Measurements from ENCODE around the gene PRXL2B.

PRXL2B gene

DNA sequence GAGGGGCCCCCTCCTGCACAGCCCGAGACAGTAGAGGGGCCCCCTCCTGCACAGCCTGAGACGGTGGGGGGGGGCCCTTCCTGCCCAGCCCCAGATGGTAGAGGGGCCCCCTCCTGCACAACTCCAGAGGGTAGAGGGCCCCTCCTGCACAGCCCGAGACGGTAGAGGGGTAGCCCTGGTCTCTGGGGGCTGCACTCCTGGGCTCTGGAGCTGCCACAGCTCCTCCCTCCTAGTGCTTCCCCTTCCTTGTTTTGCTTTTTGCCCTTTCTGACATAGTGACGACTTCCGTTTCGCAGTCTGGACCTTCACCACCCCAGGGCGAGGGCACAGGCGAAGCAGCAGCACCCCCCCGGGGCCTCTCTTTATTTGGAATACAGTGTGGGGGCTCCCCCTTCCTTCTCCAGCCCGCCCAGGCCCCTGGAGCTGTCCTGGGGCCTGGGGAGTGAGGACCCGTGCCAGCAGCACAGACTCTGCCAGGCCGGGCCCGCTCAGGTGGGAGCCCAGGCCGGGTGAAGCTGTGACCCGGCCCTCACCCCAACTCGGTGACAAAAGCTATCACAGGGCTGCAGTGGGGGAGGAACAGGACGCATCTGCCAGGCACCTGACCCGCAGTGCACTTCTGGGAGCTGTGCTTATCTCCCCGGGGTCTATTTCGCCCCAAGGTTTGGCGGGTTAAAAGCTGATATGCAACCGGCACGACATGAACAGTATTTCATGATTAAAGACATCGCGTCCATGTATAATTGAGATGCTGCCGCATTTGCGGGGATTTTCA, 1.1 kb upstream of the PRXL2B start:
- TF ChIP-seq SP1 (IDR thresholded peaks at IDR 0.05) (no peak), ZNF384 (IDR thresholded peaks at IDR 0.05) (no peak), ELF4 (IDR thresholded peaks at IDR 0.05) (no peak), NFRKB (IDR thresholded peaks at IDR 0.05) (no peak), L3MBTL2 (conservative IDR thresholded peaks at IDR 0.05) (0 out of 2 replicates have a peak, but pooled peaks have one; percentile 20)
- ChIA-PET POLR2A (interaction anchor here (0.6 to 1.9 kb wide), 17 partner anchors 9 to 194 kb away, joined by 3 to 5 read pairs (median 3); partner anchors contain the start of genes MORN1, PANK4, RER1 and TNFRSF14), CTCF (interaction anchor here (0.6 kb wide), 1 partner anchor 1200 kb away, joined by 3 read pairs; no protein-coding TSS in a partner anchor)
- peak; percentile 25 for DNase-seq (ENCODE audit: extremely low spot score)

DNA sequence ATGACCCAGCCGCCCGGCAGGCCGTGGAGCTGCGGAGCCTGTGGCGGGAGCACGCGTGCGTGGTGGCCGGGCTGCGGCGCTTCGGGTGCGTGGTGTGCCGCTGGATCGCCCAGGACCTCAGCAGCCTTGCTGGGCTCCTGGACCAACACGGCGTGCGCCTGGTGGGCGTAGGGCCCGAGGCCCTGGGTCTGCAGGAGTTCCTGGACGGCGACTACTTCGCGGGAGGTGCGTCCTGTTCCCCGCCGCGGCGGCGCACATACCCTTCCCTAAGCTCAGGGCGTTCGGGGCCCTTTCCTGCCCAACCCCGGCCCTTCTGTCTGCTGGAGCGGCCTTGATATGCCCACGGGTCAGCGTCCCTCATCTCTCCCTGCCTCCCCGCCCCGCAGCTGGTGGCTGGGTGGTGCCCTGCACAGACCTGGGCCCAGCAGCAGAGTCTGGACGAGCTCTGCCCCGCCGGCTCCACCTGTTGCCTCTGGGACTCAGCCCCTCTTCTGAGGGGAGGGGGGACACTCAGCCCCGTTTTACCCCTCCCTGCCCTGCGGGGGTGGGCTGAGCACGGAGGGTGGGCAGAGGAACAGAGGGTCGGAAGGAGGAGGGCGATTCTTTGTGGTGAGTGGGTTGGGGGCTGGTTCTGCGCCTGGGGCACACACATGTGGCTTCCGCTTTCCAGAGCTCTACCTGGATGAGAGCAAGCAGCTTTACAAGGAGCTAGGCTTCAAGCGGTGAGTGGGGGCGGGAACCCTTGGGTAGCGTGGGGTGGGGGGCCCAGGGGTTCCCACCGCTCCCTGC, 688 bp downstream of the PRXL2B start:
- POLR2A ChIA-PET = interaction anchor here (1.2 kb wide), 1 partner anchor 42 kb away, joined by 3 read pairs; no protein-coding TSS in a partner anchor
- CTCF ChIA-PET = no interaction called here
- no peak for TF ChIP-seq FOXK2 (IDR thresholded peaks at IDR 0.05)
- no peak for TF ChIP-seq FOXM1 (IDR thresholded peaks at IDR 0.05; ENCODE audit: borderline replicate concordance)
- TF ChIP-seq LEF1 (IDR thresholded peaks at IDR 0.05; ENCODE audit: borderline replicate concordance) = no peak
- TF ChIP-seq L3MBTL2 (conservative IDR thresholded peaks at IDR 0.05) = no peak
- TF ChIP-seq FOXA1 (IDR thresholded peaks at IDR 0.05) = no peak
- TF ChIP-seq BHLHE40 (IDR thresholded peaks at IDR 0.05; ENCODE audit: borderline replicate concordance) = no peak
- no peak for TF ChIP-seq HDGF (IDR thresholded peaks at IDR 0.05; ENCODE audit: borderline replicate concordance)
- no peak for TF ChIP-seq TARDBP (IDR thresholded peaks at IDR 0.05)
- no peak for TF ChIP-seq ELF4 (IDR thresholded peaks at IDR 0.05)
- TF ChIP-seq ARNT (IDR thresholded peaks at IDR 0.05) = no peak
- TF ChIP-seq SUZ12 (IDR thresholded peaks at IDR 0.05) = no peak
- TF ChIP-seq, protein P1, sequence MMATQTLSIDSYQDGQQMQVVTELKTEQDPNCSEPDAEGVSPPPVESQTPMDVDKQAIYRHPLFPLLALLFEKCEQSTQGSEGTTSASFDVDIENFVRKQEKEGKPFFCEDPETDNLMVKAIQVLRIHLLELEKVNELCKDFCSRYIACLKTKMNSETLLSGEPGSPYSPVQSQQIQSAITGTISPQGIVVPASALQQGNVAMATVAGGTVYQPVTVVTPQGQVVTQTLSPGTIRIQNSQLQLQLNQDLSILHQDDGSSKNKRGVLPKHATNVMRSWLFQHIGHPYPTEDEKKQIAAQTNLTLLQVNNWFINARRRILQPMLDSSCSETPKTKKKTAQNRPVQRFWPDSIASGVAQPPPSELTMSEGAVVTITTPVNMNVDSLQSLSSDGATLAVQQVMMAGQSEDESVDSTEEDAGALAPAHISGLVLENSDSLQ (IDR thresholded peaks at IDR 0.05) = no peak
- no peak for TF ChIP-seq CTBP1 (IDR thresholded peaks at IDR 0.05; ENCODE audit: borderline replicate concordance)
- TF ChIP-seq NFRKB (IDR thresholded peaks at IDR 0.05) = no peak
- no peak for TF ChIP-seq ZNF384 (IDR thresholded peaks at IDR 0.05)
- no peak for TF ChIP-seq SP1 (IDR thresholded peaks at IDR 0.05)
- DNase-seq (ENCODE audit: extremely low spot score) = no peak

DNA sequence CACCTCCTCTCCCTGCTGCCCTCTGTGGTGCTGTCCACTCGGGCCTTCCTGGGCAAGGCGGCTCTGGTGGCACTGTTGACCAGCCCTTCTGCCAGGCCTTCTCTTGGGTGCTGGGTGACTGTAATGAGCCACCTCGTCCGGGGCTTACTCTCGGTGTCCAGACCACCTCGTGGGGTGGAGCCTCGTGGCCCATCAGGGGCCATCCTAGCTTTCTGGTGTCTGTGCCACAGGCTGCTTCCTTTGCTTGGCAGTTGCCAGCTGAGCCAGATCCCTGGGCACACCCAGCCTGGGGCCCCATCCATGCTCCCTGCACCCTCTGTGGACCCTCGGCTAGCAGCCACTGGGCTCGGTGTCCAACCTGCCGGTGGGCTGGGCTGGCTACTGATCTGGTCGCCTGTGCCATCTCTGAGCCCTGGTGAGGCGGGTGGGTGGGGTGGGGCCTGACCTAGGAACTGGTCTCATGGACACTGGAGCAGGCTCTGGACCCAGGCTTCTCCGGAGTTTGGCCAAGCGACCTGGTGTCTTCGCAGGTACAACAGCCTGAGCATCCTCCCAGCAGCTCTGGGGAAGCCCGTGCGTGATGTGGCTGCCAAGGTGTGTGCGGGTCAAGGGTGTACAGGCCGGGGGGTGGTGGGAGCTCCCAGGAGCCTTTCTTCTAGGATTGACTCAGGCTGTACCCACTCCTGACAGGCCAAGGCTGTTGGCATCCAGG, 1.4 kb downstream of the PRXL2B start:
- DNase-seq (ENCODE audit: extremely low spot score) = no peak
- TF ChIP-seq SP1 (IDR thresholded peaks at IDR 0.05) (no peak), ELF4 (IDR thresholded peaks at IDR 0.05) (no peak), TARDBP (IDR thresholded peaks at IDR 0.05) (no peak), CTBP1 (IDR thresholded peaks at IDR 0.05; ENCODE audit: borderline replicate concordance) (no peak), FOXA1 (IDR thresholded peaks at IDR 0.05) (no peak), SUZ12 (IDR thresholded peaks at IDR 0.05) (no peak), FOXM1 (IDR thresholded peaks at IDR 0.05; ENCODE audit: borderline replicate concordance) (no peak), BHLHE40 (IDR thresholded peaks at IDR 0.05; ENCODE audit: borderline replicate concordance) (no peak), HDGF (IDR thresholded peaks at IDR 0.05; ENCODE audit: borderline replicate concordance) (no peak), LEF1 (IDR thresholded peaks at IDR 0.05; ENCODE audit: borderline replicate concordance) (no peak), L3MBTL2 (conservative IDR thresholded peaks at IDR 0.05) (no peak), ZNF384 (IDR thresholded peaks at IDR 0.05) (no peak), NFRKB (IDR thresholded peaks at IDR 0.05) (no peak), ARNT (IDR thresholded peaks at IDR 0.05) (no peak), FOXK2 (IDR thresholded peaks at IDR 0.05) (no peak)
- TF ChIP-seq, protein P1 (IDR thresholded peaks at IDR 0.05) = no peak
- ChIA-PET CTCF (no interaction called here), POLR2A (no interaction called here)

DNA sequence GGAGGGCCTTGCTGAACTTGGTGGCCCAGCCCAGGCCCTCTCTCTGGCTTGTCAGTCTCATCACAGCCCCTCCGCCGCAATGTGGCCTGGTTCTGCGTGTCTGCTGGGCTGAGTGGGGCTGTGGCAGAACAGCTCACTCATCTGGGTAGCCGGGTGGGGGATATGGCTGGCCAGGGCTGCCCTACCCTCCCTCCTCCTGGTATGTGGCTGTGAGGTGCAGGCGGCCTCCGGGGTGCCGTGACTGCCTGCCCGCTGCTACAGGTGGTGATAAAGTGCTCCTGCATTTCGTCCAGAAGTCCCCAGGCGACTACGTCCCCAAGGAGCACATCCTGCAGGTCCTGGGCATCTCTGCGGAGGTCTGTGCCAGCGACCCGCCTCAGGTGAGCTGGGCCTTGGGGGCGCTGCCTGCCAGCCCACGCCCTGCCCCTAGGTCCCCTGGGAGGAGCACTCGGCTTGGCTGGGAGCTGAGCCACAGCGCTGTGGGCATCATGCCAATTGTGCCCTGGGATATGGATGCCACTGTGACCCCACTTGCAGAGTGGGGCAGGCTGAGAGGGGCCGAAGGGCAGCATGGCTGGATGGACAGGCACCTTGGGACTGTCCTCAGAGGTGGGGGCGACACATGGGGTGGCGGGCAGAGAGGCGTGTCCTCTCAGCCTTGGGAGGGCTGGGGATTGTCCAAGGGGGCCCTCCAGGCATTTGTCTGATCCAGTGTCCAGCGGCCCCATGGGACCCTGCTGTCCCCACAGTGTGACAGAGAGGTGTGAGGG, 2.3 kb downstream of the PRXL2B start:
- CTCF ChIA-PET = no interaction called here
- POLR2A ChIA-PET = no interaction called here
- no peak for DNase-seq (ENCODE audit: extremely low spot score)
- TF ChIP-seq NFRKB (IDR thresholded peaks at IDR 0.05) (no peak), FOXM1 (IDR thresholded peaks at IDR 0.05; ENCODE audit: borderline replicate concordance) (no peak), ARNT (IDR thresholded peaks at IDR 0.05) (no peak), FOXA1 (IDR thresholded peaks at IDR 0.05) (no peak), LEF1 (IDR thresholded peaks at IDR 0.05; ENCODE audit: borderline replicate concordance) (no peak), L3MBTL2 (conservative IDR thresholded peaks at IDR 0.05) (no peak), CTBP1 (IDR thresholded peaks at IDR 0.05; ENCODE audit: borderline replicate concordance) (no peak), HDGF (IDR thresholded peaks at IDR 0.05; ENCODE audit: borderline replicate concordance) (no peak), ELF4 (IDR thresholded peaks at IDR 0.05) (no peak), FOXK2 (IDR thresholded peaks at IDR 0.05) (no peak), SUZ12 (IDR thresholded peaks at IDR 0.05) (no peak), SP1 (IDR thresholded peaks at IDR 0.05) (no peak), BHLHE40 (IDR thresholded peaks at IDR 0.05; ENCODE audit: borderline replicate concordance) (no peak), ZNF384 (IDR thresholded peaks at IDR 0.05) (no peak), TARDBP (IDR thresholded peaks at IDR 0.05) (no peak)
- TF ChIP-seq, protein P1 (IDR thresholded peaks at IDR 0.05) = no peak

Data from HEK293T (cell line).